GM13976 (cell line): Measurements from ENCODE around the gene ARHGEF17.

Experiments
- DNase-seq: peaks from one replicate; pipeline ENCODE4 v3.0.0; 2012; ENCODE audit warnings: low spot score
- CTCF ChIP-seq: IDR thresholded peaks from 2 replicates; pipeline ENCODE4 v1.5.1; 2012; ENCODE audit warnings: borderline replicate concordance, mild to moderate bottlenecking; ENCODE audit not compliant: insufficient read depth; ENCODE audit errors: extremely low read depth, missing control alignments, control extremely low read depth
- in situ Hi-C: fragments of 300-500 bp; cut with MboI; formaldehyde crosslinking; loops from one replicate; pipeline ENCODE4 v1.12.0; 2022; ENCODE audit warnings: low sequenced_read_pairs, mixed read lengths, inconsistent platforms; ENCODE audit not compliant: unreplicated experiment

Gene ARHGEF17

GRCh38 chr11:73404506-73405145 is 96.5 kb downstream of the ARHGEF17 start:
- in situ Hi-C loops = no loop called here

DNA sequence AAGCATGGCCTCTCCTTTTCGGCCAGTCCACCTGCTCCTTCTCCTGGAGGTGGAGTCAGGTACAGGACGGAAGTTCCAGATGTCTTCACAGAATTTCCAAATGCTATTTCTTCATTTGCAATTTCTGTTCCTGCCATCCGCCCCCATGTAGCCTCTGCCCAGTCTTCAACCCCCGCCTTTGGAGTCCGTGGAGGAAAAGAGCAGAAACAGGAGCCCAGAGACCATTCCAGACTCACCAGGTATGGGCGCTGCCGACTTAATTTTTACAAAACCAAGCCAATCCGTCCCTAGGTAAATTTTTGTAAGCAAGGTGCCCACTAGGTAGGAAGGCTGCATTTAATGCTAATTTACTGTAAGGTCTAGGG is 97.1 kb downstream of the ARHGEF17 start:
- in situ Hi-C loops = no loop called here
- no peak for TF ChIP-seq CTCF

More at GRCh38 chr11:73404506-73405145, 96.5 kb downstream of the ARHGEF17 start:
- no peak for TF ChIP-seq CTCF
- no peak for DNase-seq

DNA sequence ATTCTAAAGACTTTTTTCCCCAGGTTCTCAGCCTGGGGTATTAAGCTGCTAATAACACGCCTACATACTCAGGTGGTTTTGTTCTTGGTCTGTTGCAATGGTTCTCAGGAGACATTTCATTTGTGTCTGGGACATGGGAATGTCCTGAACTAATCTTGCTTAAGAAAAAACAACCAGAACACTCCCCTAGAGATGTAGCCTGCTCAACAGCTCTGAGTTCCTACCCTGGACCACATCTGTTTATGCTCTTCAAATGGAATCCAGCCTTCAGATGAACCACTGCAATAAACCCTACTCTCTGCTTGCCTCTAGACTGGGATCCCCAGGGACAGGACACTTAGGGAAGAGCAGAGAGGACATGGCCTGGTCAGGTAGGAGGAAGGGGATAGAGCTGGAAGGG is 98.1 kb downstream of the ARHGEF17 start:
- no peak for DNase-seq
- TF ChIP-seq CTCF = no peak
- in situ Hi-C loops = no loop called here

More for the DNA sequence above, 97.1 kb downstream of the ARHGEF17 start:
- no peak for DNase-seq

- in situ Hi-C loops = no loop called here
- no peak for TF ChIP-seq CTCF
- no peak for DNase-seq
Observed at GRCh38 chr11:73406619-73407018, 98.5 kb downstream of the ARHGEF17 start.

- no peak for DNase-seq
- in situ Hi-C loops = no loop called here
- no peak for TF ChIP-seq CTCF
Observed at GRCh38 chr11:73409431-73409830, 101.4 kb downstream of the ARHGEF17 start.

GRCh38 chr11:73410627-73411026 is 102.6 kb downstream of the ARHGEF17 start:
- no peak for TF ChIP-seq CTCF
- in situ Hi-C loops = no loop called here
- DNase-seq = no peak

DNA sequence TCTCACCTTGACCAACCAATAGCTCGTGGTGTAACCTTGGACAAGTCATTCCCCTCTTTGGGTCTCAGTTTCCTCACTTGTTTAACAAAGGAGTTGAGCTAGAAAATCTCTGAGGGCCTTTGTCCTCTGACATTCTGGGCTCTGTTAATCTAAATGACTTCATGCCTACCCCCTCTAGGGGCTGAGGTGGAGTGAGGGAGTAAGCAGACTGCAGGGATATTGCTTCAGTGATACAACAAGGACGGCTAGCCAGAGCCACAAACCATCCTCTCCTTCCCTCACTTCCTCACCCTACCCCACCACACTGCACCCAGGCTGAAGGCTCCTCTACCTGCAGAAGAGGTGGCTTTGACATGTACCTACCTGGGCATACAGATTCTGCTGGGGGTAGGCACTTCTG is 103.0 kb downstream of the ARHGEF17 start:
- in situ Hi-C loops = no loop called here
- DNase-seq = no peak
- no peak for TF ChIP-seq CTCF
